Myocyte (in vitro differentiated cells): ENCODE data around the gene GPS2. TPM values are rescaled to one million over a fixed set of nuclear protein-coding genes. Genes with fewer than 3 reads are reported as not detected.

Source experiments
- DNase-seq: peaks from one replicate; pipeline ENCODE4 v3.0.0-alpha.2; 2012; ENCODE audit warnings: low read depth
- polyA plus RNA-seq: library from polyadenylated mRNA; unstranded; fragments of >200 nt; gene quantifications from one replicate; pipeline ENCODE4 v1.2.1, GENCODE V29; 2012; ENCODE audit warnings: missing spikeins
- total RNA-seq: library from RNA; depleted of rRNA; stranded (reverse); fragments of >200 nt; gene quantifications from 2 replicates; pipeline ENCODE4 v1.2.3, GENCODE V29; 2014

GPS2 gene
- 92.2 and 95.8 TPM in 2 replicates for total RNA-seq
- 73.7 TPM for polyA plus RNA-seq

- DNase-seq = peak; percentile 84
Measured at GRCh38 chr17:7314719-7315569, at the start of gene GPS2. GPS2 (minus strand) TSS chr17:7315360; CDS start chr17:7315052, 308 bp downstream.

- no peak for DNase-seq
Measured at GRCh38 chr17:7363311-7363710, 48.2 kb upstream of the GPS2 start.

GRCh38 chr17:7361906-7362305, 46.7 kb upstream of the GPS2 start:
- no peak for DNase-seq

- DNase-seq = no peak
Measured at GRCh38 chr17:7357381-7357780, 42.2 kb upstream of the GPS2 start.

GRCh38 chr17:7356756-7357155, 41.6 kb upstream of the GPS2 start:
- DNase-seq = no peak

GRCh38 chr17:7356072-7356549, 41.0 kb upstream of the GPS2 start:
- DNase-seq = peak; percentile 57

- DNase-seq = no peak
Measured at GRCh38 chr17:7355573-7355972, 40.4 kb upstream of the GPS2 start.

GRCh38 chr17:7355053-7355452, 39.9 kb upstream of the GPS2 start, which contains the start of gene TMEM95:
TMEM95 (plus strand) TSS chr17:7355156; CDS start chr17:7355205, 49 bp downstream.
- peak; percentile 70 for DNase-seq

- no peak for DNase-seq
Measured at GRCh38 chr17:7354262-7354843, 39.2 kb upstream of the GPS2 start.

GRCh38 chr17:7352910-7353635, 37.9 kb upstream of the GPS2 start:
- no peak for DNase-seq

- no peak for DNase-seq
Measured at GRCh38 chr17:7352503-7352889, 37.3 kb upstream of the GPS2 start.

- peak; percentile 93 for DNase-seq
Measured at GRCh38 chr17:7351665-7352502, 36.7 kb upstream of the GPS2 start, which contains the start of gene KCTD11. KCTD11 (plus strand) TSS chr17:7352162.

- DNase-seq = no peak
Measured at GRCh38 chr17:7348478-7349242, 33.5 kb upstream of the GPS2 start.

- DNase-seq = no peak
Measured at GRCh38 chr17:7347630-7348477, 32.7 kb upstream of the GPS2 start.

GRCh38 chr17:7346761-7347614, 31.8 kb upstream of the GPS2 start:
- DNase-seq = no peak

GRCh38 chr17:7343250-7343649, 28.1 kb upstream of the GPS2 start:
- DNase-seq = no peak

- no peak for DNase-seq
Measured at GRCh38 chr17:7341842-7342241, 26.7 kb upstream of the GPS2 start.

GRCh38 chr17:7340179-7340578, 25.0 kb upstream of the GPS2 start:
- peak; percentile 77 for DNase-seq
